Colonic mucosa (tissue), 4 donors: ENCODE data around the gene PLAGL2. TPM values are rescaled to one million over a fixed set of nuclear protein-coding genes. Genes with fewer than 3 reads are reported as not detected.

Experiments
- DNase-seq: peaks from one replicate; pipeline ENCODE4 v3.0.0-alpha.2; 2020
- H3K27ac ChIP-seq: fragments of 200-600 bp; one replicate; pipeline ENCODE4 v1.8.0; 2021
- H3K27me3 ChIP-seq: fragments of 200-600 bp; one replicate; pipeline ENCODE4 v1.8.0; 2021
- H3K36me3 ChIP-seq: fragments of 200-600 bp; one replicate; pipeline ENCODE4 v1.8.0; 2021
- H3K4me1 ChIP-seq: fragments of 200-600 bp; one replicate; pipeline ENCODE4 v1.8.0; 2021; ENCODE audit warnings: mild to moderate bottlenecking
- H3K4me3 ChIP-seq: fragments of 200-600 bp; one replicate; pipeline ENCODE4 v1.8.0; 2021
- H3K9ac ChIP-seq, 2 donors: one replicate each; pipeline ENCODE4 v1.7.0; 2013; ENCODE audit warnings: control low read depth in 2 of 2, low read depth in 2 of 2, low read length in 2 of 2
- H3K9me3 ChIP-seq: fragments of 200-600 bp; one replicate; pipeline ENCODE4 v1.8.0; 2021
- CTCF ChIP-seq: fragments of 200-600 bp; IDR thresholded peaks from one replicate; pipeline ENCODE4 v1.8.0; 2022; ENCODE audit warnings: antibody characterized with exemption, mild to moderate bottlenecking
- intact Hi-C: fragments of 100-400 bp; cut with DNase I; formaldehyde crosslinking; loops from one replicate; pipeline ENCODE4 v1.14.1; 2022
- total RNA-seq, 2 donors: library from RNA; stranded (reverse); fragmentation: NEBNext Ultra II Directional in 1 of 2; extraction: Animal tissue kit (Norgen Biotek cat#: 25700) in 1 of 2; gene quantifications; one replicate each; pipeline ENCODE4 v1.2.1, GENCODE V29; 2021
- donor health status: healthy.
- donor health status: DM: no; HTN: no; CAD: no.
- donor health status: DM: no; HTN: no; CAD: no.

Gene PLAGL2
- total RNA-seq, 2 donors from 2014 or later = 17.7 to 18.6 TPM

- Histone ChIP-seq H3K27me3 (no peaks in the 10 kb centered on the region), H3K27ac (no peak overlapping the region), H3K9me3 (no peaks in the 10 kb centered on the region), H3K36me3 (no peaks in the 10 kb centered on the region), H3K4me3 (no peak overlapping the region), H3K9ac (peak overlapping the region in 1 of 2 donors; percentile 99), H3K4me1 (peaks cover 10% of the 10 kb centered on the region)
- intact Hi-C loops = loop anchor here (10.0 kb wide), 1 partner anchor 275 kb away; no protein-coding TSS in a partner anchor
- TF ChIP-seq CTCF = no peak
- no peak for DNase-seq
Observed at GRCh38 chr20:32209850-32210605, 2.5 kb upstream of the PLAGL2 start.

- peaks cover 20% of the 10 kb centered on the region for H3K4me1 ChIP-seq
- H3K27me3 ChIP-seq = no peaks in the 10 kb centered on the region
- H3K9ac ChIP-seq = peak overlapping the region; percentile 91 to 99
- H3K27ac ChIP-seq = no peak overlapping the region
- no peak for TF ChIP-seq CTCF
- H3K9me3 ChIP-seq = no peaks in the 10 kb centered on the region
- intact Hi-C loops = loop anchor here (10.0 kb wide), 1 partner anchor 276 kb away; no protein-coding TSS in a partner anchor
- no peaks in the 10 kb centered on the region for H3K36me3 ChIP-seq
- peak overlapping the region; percentile 96 for H3K4me3 ChIP-seq
- DNase-seq = no peak
Observed at GRCh38 chr20:32208499-32209154, 1.1 kb upstream of the PLAGL2 start.

GRCh38 chr20:32206760-32207625 lies 550 bp downstream of the PLAGL2 start:
- peaks cover 22% of the 10 kb centered on the region for H3K4me1 ChIP-seq
- peak overlapping the region; percentile 96 for H3K4me3 ChIP-seq
- H3K9ac ChIP-seq = peak overlapping the region; percentile 96 to 98
- DNase-seq = no peak
- intact Hi-C loops = loop anchor here (10.0 kb wide), 1 partner anchor 278 kb away; no protein-coding TSS in a partner anchor
- H3K27ac ChIP-seq = peak overlapping the region; percentile 86
- no peaks in the 10 kb centered on the region for H3K36me3 ChIP-seq
- TF ChIP-seq CTCF = no peak
- H3K9me3 ChIP-seq = no peaks in the 10 kb centered on the region
- no peaks in the 10 kb centered on the region for H3K27me3 ChIP-seq

GRCh38 chr20:32205843-32206759 lies 1.4 kb downstream of the PLAGL2 start:
- DNase-seq = no peak
- no peak for TF ChIP-seq CTCF
- no peaks in the 10 kb centered on the region for H3K27me3 ChIP-seq
- H3K9ac ChIP-seq = peak overlapping the region; percentile 96 to 98
- H3K27ac ChIP-seq = peak overlapping the region; percentile 86
- H3K4me1 ChIP-seq = peaks cover 22% of the 10 kb centered on the region
- no peaks in the 10 kb centered on the region for H3K9me3 ChIP-seq
- intact Hi-C loops = loop anchor here (10.0 kb wide), 1 partner anchor 279 kb away; no protein-coding TSS in a partner anchor
- H3K4me3 ChIP-seq = peak overlapping the region; percentile 96
- peaks cover 5% of the 10 kb centered on the region for H3K36me3 ChIP-seq
